Glomerular endothelial cell (primary cell): ENCODE data around the gene ABHD14A. TPM values are rescaled to one million over a fixed set of nuclear protein-coding genes. Genes with fewer than 3 reads are reported as not detected.

Experiments
- DNase-seq: peaks from one replicate; pipeline ENCODE4 v3.0.0-alpha.2; 2011; ENCODE audit warnings: low read depth, low spot score; ENCODE audit errors: extremely low read depth
- total RNA-seq: library from RNA; depleted of rRNA; stranded (reverse); fragments of >200 nt; gene quantifications from 2 replicates; pipeline ENCODE4 v1.2.3, GENCODE V29; 2015

Gene ABHD14A
- total RNA-seq, 1 donor from 2014 or later = 13.5 TPM

DNA sequence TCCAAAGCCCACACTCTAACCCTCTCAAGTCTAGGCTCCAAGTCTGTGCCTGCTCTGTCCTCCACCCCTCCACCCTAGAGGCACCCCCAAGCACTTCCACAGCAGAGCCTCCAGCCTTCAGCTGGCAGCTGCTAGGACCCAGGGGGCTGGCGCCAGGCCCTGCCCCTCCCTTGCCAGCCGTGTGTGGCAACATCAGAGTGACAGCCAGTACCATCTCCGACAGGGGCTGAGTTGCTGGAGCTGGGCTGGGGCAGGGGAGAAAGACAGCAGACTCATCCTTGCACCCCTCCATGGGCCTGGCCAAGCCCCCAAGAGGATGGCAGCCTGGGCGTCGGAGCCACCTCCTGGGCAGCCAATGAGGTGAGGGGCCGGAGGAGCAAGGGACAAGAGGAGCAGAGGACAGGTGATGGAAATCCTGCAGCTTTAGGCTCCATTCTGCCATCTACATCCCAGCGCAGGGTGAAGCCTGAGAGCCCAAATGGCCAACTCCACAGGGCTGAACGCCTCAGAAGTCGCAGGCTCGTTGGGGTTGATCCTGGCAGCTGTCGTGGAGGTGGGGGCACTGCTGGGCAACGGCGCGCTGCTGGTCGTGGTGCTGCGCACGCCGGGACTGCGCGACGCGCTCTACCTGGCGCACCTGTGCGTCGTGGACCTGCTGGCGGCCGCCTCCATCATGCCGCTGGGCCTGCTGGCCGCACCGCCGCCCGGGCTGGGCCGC is 19.5 kb upstream of the ABHD14A start, which contains the start of gene GPR62:
TSS of gene GPR62 (plus strand) at position 207 of the 718 bp plus-strand sequence. CDS start at position 479, 272 bp downstream.
- no peak for DNase-seq

DNA sequence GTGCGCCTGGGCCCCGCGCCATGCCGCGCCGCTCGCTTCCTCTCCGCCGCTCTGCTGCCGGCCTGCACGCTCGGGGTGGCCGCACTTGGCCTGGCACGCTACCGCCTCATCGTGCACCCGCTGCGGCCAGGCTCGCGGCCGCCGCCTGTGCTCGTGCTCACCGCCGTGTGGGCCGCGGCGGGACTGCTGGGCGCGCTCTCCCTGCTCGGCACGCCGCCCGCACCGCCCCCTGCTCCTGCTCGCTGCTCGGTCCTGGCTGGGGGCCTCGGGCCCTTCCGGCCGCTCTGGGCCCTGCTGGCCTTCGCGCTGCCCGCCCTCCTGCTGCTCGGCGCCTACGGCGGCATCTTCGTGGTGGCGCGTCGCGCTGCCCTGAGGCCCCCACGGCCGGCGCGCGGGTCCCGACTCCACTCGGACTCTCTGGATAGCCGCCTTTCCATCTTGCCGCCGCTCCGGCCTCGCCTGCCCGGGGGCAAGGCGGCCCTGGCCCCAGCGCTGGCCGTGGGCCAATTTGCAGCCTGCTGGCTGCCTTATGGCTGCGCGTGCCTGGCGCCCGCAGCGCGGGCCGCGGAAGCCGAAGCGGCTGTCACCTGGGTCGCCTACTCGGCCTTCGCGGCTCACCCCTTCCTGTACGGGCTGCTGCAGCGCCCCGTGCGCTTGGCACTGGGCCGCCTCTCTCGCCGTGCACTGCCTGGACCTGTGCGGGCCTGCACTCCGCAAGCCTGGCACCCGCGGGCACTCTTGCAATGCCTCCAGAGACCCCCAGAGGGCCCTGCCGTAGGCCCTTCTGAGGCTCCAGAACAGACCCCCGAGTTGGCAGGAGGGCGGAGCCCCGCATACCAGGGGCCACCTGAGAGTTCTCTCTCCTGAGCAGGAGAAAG is 18.7 kb upstream of the ABHD14A start:
- no peak for DNase-seq

DNA sequence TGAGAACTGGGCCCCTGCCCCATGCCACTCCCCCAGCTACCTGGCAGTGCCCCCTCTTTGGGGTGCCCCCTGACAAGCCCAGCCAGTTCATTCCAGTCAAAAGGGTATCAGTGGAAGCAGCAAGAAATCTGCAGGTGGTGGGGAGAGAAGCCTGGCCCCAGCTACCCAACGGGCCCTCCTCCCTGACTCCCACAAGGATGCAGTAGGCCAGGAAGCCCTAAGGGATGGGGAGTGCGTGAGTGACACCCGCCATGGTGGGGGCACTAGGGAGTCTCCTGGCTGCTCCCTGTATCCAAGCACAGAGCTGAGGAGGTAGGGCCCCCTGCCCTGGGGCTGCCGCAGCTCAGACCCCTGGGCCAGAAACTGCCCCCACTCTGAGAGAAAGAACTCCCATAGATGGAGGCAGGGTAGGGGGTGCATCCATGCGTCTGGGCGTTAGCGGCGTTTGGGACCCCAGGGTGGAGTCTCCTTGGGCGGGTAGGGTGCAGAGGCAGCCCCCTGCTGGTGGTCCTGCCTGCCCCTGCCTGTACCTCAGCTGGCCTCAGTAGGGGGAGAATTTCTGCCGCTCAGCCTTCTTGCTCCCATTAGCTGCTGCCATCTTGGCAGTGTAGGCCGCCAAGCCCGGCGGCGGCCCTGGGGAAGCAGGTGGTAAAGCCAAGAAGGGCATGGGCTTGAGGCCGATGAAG is 17.2 kb upstream of the ABHD14A start:
- DNase-seq = no peak

DNA sequence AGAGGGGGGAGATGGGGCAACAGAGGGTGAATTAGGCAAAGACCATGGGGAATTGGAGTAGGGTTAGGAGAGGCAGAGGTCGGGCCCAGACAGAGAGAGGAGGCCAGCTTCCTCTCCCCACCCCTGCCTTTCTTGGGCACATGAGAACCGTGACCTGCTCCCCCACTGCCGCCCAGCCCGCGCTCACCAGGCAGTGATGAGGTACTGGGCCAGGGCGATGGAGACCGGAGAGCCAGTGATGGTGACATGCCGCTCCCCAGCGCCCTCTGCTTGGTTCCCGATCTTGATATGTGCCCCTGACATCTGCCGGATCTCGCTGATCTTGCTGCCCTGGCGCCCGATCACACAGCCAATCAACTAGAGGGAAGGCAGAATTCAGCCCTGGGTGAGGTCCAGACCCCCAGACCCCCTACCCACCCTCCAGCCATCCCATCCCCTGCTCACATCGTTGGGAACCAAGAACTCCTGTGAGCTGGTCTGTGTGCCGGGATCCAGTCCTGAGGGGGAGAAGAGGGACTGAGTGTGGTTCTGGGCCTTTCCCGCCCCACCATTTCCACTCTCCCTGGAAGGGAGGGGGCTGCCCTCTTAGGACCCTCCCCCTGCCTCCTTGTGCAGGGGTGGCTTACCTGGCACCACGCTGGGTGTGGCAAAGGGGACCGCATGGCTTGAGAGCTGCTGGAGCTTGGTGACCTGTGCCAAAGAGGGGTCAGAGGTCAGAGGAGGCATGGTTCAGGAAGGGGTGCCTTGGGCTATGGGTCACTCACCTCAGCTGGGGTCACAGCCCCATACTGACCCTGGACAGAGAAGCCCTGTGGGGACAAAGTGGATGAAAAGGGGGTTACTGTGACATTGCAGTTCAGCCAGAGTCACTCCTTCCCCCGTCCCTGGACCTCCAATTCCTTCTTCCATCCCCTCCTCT is 16.0 kb upstream of the ABHD14A start:
- DNase-seq = no peak

DNA sequence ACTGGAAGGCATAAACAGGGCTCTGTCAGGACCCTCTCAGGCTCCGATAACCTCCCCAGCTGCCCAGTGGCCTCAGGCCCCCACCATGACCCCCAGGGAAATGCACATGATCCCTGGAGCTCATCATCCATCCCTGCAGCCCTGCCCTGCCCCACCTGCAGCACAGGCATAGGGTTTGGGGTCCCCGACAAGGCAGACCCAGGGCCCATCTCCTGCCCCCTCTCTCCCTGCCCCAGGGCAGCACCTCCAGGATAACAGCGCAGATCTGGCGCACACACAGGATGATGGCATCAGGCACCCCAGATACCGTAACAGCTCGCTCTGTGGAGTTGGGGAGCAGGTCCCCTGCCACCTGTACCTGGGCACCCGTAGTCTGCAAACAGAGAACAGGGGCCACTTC is 15.2 kb upstream of the ABHD14A start:
- no peak for DNase-seq

DNA sequence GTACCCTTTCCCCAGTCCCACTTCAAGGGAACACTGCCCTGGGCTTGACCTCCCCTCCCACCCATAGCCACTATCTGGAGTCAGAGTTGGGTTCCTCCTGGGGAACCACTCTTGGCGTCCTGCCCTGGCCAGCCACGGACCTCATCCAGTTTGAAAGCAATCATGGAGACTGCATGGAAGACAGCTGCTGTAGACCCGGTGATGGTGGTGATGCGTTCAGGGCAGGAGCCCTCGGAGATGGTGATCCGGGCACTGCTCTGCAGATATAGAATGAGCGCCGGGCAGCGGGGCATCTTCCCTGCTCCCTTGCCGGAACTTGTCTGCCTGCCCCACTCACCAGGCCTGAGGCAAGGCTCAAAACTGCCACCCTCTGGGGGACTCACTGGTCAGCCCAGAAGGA is 14.5 kb upstream of the ABHD14A start:
- DNase-seq = no peak

DNA sequence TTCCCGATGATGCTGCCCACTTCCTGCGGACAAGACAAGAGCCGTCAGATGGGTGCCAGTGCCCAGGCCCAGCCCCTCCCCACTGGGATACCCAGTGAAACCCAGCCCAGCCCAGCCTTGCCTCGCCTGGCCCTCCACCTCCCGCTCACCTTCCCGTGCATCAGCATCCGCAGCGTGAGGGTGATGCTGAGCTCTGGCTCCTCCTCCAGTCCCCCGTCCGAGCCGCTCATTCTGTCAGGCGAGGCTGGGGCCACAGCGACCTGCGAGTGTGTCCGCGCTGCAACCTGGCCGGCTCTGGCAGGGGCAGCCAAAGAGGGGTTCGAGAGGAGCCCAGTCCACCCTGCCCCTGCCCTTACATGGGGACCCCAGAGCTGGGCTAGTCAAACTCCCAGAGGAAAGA is 13.9 kb upstream of the ABHD14A start:
- no peak for DNase-seq

DNA sequence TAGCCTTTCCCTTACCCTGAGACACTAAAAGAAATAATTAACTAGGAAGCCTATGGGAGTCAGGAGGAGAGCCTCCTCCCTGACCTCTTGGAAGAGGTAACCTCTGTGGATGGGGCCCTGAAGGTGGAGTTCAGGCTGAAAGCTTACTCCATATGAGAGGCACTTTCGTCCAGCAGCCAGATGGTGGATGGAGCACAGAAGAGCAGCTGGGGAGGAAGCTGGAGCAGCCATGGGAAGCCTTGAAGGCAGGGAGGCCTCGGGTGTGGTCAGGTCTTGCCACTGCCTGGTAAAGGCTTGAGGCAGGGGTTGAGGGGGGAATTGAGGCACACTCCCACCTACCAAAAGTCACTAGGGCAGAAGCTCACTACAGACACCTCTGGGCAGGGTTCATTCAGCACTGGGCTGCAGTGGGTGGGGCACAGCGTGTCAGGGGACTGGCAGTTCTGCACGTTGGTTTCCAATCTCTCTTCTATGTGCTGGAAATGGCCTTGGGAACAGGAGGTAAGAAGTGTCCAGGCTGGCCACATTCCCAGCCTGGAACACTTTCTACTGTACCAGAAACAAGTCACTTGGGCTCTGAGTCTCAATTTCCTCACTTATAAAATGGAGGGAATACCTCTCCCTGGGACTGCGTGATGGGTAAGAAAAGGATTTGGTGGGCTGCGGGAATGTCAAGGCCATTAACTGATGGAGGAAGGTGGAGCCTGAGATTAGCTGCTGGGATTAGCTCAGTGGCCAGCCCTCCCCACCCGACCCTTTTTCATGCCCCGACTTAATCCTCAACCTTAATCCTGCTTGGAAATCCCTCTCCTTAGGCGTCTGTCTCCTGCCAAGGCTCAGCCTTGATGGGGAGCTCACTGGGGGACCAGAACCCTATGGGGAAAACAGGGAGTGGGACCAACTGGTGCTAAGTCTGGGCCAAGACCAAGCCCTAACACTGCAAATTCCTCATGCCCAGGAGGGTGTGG is 13.0 kb upstream of the ABHD14A start:
- DNase-seq = no peak

DNA sequence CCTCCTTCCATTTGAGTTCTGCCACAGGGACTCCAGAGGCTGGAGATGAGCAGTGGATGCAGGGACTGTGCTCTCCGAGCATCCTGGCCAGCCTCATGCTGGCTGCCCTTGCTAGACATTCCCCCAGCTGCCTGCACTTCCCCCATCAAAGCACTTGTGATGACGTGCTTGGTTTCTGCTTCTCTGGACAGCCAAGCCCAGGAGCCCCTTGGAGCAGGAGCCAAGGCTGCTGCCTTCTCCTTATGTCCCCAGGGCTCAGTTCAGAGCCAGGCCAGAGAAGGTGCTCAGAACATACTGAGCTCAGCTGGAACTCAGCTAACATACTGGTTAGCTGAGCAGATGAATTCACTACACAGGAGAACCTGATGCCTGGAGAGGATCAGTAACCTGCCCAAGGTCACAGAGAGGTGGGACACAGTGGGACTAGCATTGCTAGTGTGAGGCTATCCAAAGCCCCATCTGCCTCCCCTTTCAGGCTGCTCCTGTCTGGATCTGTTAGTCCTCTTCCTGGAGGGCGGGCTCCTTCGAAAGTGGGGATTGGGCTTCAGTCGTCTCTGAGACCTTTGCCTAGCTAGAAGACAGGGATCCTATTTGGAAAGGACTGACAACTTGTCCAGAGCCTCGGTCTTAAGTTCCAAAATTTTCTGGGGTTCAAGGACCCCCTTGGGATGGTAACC is 11.9 kb upstream of the ABHD14A start:
- DNase-seq = no peak

DNA sequence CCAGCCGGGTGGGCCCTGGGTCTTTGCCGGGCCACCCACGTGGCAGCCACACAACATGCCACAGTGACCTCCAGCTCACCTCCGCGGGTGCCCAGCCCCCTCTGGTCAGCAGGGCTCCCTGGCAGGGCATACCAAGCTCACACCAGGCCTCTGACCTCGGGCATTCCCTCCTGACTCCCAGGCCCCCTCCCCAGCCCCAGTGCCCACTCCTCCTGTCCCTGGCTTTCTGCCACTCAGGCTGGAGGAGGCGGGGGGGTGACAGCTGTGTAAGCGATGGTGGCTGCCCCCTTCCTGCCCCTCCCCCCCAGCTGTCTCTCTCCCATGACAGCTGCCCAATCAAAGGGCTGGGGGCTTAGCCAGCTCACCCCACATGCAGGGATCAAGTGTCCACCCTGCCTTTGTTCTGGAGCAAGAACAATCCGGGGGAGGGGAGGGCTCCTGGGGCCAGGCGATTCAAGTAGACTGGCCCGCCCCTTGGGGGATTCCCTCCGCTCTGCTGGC is 10.9 kb upstream of the ABHD14A start:
- DNase-seq = no peak

DNA sequence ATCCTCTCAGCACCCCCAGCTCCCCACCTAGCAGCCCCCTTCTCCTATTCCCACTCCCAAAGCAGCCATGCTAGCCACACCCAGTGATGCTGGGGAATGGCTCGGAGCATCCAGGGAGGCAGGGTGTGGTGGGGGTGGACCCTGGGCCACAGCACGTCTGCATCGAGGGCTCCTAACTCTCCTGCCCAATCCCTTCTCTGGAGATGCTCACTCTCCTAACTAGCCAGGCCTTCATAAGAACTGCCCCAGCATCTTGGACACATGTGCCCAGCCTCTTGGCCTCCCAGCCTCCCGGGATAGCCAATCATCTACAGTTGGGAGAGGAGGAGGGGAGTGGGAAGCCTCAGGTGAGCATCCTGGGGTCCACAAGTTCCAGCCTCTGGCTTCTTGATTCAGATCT is 10.3 kb upstream of the ABHD14A start:
- DNase-seq = no peak

DNA sequence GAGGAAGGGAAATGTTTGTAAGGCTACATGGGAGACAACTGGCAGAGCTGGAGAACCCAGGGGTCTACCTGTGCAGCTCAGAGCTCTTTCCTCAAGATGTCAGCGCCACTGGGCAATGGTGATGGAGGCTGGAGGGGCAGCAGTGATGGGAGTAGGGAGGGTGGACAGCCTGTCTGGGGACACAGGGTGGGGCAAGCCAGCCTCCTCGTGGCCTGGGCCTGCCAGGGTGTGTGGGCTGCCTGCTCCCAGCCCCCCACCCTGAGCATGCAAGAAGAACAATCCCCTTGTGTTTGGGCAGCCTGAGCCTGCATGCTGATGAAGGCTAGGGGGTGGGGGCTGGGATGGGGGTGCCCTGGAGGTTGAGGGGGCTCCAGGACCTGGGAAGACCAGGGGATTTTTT is 8.8 kb upstream of the ABHD14A start:
- DNase-seq = no peak

DNA sequence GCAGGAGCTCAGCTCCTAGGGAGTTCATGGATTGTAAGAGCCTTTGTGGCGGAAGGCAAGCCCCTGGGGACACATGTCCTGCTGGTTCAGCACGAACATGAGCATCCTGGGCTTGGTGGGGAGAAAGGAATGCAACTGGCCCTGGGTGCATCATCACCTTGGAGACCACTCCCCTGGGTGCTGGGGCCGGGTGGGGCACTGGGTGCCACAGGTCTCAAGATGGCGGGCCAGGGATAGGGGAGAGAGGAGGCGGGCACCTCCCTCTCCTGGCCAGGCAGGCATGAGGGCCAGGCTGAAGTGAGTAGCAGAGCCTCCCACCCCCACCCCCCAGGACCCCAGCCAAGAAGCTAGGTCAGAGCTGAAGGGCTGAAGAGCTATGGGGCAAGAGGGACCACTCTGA is 8.4 kb upstream of the ABHD14A start:
- no peak for DNase-seq

DNA sequence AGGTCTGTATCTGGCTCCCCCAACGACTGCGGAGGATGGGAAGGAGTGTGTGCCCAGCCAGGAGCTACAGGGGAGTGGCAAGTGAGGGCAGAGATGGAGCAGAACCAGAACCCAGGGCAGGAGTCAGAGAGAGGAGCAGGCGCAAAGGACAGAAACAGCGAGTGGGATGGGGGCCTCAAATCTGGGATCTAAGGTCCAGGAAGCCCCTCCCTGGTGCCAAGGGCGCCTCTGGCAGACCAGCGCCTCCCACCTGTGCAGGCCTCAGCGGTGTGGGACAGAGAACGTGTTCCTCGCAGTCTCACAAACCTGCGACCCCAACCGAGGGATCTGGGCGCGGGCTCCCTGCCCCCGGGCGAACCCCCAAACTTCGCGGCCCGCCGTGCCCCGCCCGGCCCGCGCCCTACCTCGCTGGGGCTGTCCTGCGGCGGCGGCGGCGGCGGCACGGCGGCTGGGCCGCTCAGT is 7.9 kb upstream of the ABHD14A start:
- DNase-seq = no peak

DNA sequence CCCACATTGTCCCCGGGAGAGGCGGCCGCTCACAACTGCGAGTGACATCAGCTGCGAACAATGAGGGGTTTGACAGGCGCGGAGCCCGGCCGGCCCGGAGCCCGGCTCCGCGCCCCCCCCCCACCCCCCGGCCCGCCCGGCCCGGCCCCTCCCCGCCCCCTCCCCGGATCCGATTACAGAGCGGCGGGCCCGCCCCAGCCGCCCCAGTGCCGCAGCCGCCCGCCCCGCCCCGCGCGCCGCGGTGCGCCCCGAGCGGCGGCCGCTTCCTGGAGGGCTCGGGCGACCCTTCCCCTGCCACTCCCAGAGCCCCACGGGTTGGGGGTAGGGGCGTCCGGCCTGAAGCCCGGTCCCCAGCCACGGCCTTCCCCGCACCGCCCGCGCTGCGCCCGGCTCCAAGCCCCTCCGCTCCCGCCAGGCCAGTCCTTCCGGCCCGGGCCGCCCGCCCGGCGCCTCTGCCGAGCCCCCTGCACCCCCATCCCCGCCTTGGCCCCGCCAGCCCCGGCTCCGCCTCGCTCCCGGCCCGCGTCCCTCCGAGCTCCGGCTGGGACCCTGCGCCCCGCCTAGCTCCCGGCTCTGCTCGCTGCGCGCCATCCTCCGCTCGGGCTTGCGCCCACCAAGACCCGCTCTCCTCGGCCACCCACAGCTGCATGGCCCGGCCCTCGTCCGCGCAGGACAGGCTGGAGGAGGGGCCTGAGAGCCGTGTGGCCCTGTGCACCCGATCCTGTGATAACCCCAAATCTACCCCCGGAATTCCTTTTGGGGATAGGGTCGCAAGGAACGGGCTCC is 7.3 kb upstream of the ABHD14A start, which contains the start of gene PCBP4:
TSS of gene PCBP4 (minus strand) at position 71 of the 786 bp plus-strand sequence. CDS start 6,214 bp downstream, outside the sequence.
- no peak for DNase-seq

DNA sequence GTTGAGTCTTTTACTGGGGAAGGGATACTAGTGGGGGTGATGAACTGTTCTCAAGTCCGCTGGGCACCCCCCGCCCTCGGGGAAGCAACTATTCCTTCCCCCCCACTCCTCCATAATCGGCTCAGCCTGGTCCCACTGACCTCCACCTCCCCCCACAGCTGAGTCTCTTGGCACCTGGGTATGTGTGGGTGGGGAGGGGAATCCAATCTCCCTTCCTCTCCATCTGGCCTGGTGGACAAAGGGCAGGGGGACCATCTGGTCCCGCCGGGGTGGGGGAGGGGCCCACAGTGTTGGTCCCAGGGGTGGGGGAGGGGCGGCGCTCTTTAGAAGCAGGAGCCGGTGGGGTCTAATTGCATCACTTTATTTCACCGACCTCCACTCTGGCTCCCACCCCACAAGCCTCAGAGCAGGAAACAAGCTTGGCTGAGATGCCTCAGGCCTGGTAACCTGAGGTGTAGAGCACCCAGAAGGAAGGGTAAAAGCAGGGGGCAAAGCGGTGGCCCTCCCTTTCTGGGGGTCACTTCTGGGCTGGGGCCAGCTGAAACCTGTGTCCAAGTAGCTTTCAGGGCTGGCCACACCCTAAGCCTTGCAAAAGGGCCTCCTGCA is 6.6 kb upstream of the ABHD14A start:
- DNase-seq = no peak
